C4-2B (cell line): ENCODE measurements around the gene SOX6.

Experiments used
- ZFX ChIP-seq: fragments of 450-650 bp; IDR thresholded peaks from 2 replicates; pipeline ENCODE4 v1.6.1; 2017
- TF ChIP-seq, protein P1 (sequence below): fragments of 450-650 bp; conservative IDR thresholded peaks from 2 replicates; pipeline ENCODE4 v1.5.1; 2017; ENCODE audit warnings: mild to moderate bottlenecking

DNA sequence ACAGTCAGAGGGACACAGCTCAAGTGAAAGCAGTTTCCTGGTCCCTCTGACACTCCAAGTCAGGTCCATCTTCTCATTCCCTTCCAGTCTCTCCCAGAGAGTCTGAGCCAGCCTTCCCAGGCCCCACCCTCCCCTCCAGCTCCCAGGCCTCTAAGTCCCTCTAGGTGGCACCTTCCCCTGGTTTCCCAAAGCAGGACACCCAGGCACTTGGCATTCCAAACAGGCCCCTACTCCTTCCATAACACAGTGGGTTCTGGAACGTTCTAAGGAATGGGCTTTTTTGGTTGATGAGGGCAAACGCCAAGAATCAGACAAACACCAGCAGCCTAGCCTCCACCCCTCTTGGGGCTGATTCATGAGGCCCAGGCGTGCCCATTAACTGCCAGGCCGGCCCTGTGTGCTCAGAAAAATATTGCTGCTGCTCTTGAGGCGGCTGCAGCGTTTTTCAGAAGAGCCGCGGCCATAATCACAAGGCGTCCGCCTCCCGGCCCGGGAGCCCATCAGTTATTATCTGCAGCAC is 418.7 kb downstream of the SOX6 start:
- TF ChIP-seq, protein P1, sequence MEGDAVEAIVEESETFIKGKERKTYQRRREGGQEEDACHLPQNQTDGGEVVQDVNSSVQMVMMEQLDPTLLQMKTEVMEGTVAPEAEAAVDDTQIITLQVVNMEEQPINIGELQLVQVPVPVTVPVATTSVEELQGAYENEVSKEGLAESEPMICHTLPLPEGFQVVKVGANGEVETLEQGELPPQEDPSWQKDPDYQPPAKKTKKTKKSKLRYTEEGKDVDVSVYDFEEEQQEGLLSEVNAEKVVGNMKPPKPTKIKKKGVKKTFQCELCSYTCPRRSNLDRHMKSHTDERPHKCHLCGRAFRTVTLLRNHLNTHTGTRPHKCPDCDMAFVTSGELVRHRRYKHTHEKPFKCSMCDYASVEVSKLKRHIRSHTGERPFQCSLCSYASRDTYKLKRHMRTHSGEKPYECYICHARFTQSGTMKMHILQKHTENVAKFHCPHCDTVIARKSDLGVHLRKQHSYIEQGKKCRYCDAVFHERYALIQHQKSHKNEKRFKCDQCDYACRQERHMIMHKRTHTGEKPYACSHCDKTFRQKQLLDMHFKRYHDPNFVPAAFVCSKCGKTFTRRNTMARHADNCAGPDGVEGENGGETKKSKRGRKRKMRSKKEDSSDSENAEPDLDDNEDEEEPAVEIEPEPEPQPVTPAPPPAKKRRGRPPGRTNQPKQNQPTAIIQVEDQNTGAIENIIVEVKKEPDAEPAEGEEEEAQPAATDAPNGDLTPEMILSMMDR, result no peak
- no peak for TF ChIP-seq ZFX
